Measurements from ENCODE around the gene LRRC52.

Gene LRRC52

DNA sequence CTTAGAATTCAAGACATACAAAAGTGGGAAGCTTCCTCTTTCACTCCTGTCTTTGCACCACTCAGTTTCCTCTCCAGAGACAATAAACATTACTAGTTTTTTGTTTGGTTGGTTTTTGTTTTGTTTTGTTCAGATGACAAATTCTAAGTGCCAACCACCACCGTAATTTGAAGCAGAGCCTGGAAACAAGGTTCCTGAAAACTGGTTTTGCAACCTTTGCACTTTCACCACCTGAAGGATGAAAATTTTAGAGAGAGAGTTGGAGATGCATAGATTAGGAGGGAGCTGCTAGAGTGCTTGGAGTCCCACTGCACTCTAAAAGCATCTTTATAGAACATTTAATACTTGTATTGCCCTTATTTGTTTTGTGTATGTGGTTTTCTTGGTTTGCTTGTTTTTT is 67.1 kb downstream of the LRRC52 start:
- Mint-ChIP-seq H3K4me3 (no peak overlapping the region), H3K36me3 (ENCODE audit: low read depth) (no peaks in the 10 kb centered on the region), H3K27me3 (peaks cover 10% of the 10 kb centered on the region), H3K4me1 (ENCODE audit: low read depth) (peaks cover 12% of the 10 kb centered on the region), H3K27ac (no peak overlapping the region), H3K9me3 (no peaks in the 10 kb centered on the region)
- intact Hi-C loops (cut with micrococcal nuclease), result no loop called here

DNA sequence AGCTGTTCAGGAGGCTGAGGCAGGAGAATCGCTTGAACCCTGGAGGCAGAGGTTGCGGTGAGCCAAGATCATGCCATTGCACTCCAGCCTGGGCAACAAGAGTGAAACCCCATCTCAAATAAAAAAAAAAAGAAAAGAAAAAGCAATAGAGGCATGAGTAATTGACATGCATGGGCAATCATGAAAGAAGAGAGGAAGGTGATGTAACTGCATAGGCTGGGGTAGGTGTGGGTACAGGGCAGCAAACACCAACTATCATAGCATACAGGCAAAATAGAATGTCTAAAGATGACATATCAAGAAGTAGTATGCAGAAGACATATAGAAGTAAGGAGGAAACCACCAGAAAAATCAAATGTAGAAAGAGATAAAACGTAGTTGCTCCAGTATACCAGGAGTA is 68.3 kb downstream of the LRRC52 start:
- no peak overlapping the region for H3K27ac Mint-ChIP-seq
- intact Hi-C loops (cut with micrococcal nuclease), result no loop called here
- peaks cover 14% of the 10 kb centered on the region for H3K27me3 Mint-ChIP-seq
- peaks cover 4% of the 10 kb centered on the region for H3K4me1 Mint-ChIP-seq (ENCODE audit: low read depth)
- H3K4me3 Mint-ChIP-seq, result no peak overlapping the region
- no peaks in the 10 kb centered on the region for H3K36me3 Mint-ChIP-seq (ENCODE audit: low read depth)
- H3K9me3 Mint-ChIP-seq, result no peaks in the 10 kb centered on the region
